Muscle of back (tissue), 11 donors: ENCODE measurements around the gene FNDC5. TPM values are rescaled to one million over a fixed set of nuclear protein-coding genes. Genes with fewer than 3 reads are reported as not detected.

ENCODE experiments used
- DNase-seq, 3 donors: peaks; one replicate each; pipeline versions ENCODE4 v3.0.0 to v3.0.0-alpha.2; 2013
- polyA plus RNA-seq, 10 donors: library from polyadenylated mRNA; unstranded; fragments of 120-200 nt; gene quantifications; one replicate each; pipeline ENCODE4 v1.2.1, GENCODE V29; 2013; ENCODE audit not compliant: insufficient read length in 10 of 10

Gene FNDC5
- polyA plus RNA-seq, 10 donors = 161 to 210 (median 176) TPM

DNA sequence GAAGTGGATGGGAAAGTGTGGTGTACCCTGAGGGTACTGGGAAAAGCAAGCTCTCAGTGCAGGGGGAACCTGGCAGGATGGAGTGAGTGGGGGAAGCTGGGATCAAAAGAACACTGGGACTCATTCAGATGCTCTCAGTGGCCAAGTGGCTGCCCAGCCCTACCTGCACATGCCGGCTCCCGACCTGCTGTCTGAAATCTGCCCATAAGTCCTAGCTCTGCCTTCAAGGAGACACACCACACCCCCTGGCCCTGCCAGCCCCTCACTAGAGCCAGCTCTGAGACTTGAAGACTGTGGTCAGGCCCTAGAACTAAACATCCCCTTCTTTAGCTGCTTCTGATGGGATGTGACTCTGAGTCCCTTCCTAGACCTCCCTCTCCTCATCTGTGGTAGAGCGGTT is 28.2 kb upstream of the FNDC5 start:
- DNase-seq = no peak

- DNase-seq = no peak
These were observed 27.3 kb upstream of the FNDC5 start for GRCh38 chr1:32898056-32898455.

GRCh38 chr1:32897082-32898049 is 26.7 kb upstream of the FNDC5 start:
- DNase-seq = no peak

GRCh38 chr1:32896451-32896850 is 25.7 kb upstream of the FNDC5 start:
- no peak for DNase-seq

- no peak for DNase-seq
These were observed 24.9 kb upstream of the FNDC5 start for GRCh38 chr1:32895325-32896215.

GRCh38 chr1:32894681-32895080 is 24.0 kb upstream of the FNDC5 start:
- DNase-seq = no peak

DNA sequence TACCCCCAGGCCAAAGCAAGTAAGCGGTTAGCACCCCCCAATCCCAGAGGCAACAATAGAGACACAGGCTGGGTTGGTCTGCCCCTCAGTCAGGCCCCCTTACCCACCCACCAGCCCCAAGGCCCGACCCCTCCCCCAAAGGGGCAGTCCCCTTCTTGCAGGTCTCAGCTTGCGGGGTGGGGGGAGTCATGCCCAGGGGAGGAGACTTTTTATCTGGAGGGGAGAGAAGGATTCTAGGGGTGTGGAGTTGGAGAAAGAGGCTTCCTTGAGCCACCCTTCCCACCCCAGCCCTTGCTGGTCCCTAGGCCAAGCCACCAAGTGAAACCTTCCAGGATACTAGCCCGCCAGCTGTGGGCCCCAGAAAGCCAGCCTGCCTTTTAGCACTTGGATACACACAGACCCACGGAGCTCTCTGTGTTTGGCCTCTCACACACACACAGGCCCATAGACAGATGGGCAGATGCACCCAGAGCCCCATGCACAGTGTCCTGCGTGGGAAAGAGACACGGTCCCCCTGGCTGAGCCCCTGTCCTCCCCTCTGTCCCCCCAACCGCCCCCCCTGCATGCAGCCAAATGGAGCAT is 23.4 kb upstream of the FNDC5 start:
- DNase-seq = no peak

DNA sequence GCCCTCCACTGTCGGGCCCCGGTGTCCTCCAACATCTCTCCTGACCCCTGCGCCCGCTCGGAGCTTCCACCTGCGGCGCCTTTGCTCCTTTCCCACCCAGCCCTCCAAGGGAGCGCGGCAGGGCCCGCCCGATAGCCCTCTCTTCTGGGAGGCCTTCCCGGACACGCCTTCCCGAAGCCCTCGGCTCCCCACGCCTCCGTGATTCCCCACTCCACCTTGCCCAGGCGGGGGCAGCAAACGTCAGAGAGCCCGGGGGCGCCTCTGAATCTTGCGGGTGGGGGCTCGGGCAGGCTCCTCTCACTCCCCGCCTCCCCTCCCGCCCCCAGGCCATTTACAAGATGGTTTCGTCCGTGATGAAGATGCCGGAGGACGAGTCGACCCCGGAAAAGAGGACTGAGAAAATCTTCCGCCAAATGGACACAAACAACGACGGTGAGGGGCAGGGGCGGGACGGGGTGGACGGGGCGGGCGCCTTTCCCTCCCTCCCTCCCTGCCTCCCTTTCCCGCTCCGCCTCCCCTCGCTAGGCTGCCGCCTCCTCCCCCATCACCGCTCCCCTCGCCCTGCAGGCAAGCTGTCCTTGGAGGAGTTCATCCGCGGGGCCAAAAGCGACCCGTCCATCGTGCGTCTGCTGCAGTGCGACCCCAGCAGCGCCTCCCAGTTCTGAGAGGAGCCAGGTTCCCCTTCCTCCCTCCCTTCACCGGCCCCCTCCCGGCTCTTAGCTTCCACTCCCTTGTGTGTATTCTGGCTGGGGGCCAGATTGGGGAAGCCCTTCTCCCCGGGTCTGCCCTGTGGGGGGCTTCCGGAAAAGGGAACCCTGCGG is 22.7 kb upstream of the FNDC5 start:
- DNase-seq = peak in 2 of 3 donors; percentile 64 to 84

DNA sequence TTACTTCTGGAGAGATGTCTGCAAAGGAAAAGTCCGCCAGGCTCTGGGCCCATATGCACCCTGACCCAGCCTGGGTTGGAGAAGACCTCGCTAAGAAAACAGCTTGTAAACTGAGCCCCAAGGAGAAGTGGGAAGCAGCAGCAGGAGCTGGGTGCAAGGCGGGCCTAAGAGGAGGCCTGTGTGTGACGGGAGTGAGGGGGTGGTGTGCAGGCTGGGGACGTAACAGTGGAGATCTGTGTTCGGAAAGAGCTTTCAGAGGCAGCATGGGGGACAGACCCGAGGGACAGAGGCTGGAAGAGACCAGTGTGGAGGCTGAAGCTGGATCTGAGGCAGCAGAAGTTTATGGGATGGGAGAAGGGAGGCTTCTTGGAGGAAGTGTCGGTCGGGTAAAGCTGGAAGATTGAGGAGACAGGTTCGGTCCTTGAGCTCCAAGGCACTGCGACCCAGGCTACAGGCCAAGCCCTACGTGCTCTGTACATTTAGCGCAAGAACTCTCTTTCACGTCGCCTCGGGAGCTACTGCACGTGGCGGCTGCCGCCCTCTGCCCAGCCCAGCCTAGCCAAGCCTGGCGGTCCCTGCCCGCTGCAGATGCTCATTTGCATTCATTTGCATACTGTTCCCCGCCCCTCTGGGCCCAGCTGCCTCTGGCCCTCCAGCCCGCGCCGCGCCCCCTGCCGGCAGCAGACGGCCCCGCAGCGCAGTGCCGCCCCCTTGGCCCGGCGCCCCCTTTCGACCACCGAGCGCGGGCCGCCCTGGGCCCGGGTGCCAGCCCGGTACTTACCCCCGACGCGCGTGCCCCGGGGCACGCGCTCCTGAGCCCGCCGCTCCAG is 21.9 kb upstream of the FNDC5 start:
- DNase-seq = peak in 1 of 3 donors; percentile 65

DNA sequence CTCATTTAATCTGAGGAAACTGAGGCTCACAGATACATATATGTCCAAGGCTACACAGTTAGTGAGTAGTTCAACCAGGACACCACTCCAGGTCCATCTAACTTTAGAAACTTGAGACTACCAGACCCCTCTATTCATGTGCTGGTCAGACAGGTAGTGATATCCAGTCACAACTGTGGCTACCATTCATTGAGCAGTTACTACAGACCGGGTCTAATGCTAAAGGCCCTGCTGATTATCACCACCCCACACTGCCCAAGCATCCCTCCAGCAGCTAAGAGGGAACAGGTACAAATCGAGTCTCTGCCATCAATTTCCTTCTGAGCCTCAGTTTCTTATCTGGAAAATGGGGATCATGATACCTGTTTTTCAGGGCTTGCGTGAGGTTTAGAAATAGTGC is 20.9 kb upstream of the FNDC5 start:
- DNase-seq = no peak

DNA sequence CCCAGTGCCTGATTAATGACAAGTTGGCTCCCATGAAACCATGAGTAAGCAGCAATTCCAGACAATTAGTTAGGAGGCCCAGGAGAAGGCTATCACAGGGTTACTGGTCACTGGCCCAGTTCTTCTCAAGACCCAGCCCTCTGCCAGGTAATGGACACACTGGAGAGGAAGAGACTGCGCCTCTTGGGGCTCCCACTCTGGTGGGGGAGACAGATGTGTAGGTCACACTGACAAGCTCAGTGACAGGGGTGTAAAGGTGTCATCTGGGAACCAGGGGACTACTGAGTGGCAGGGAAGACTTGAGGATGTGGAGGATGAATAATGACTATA is 20.5 kb upstream of the FNDC5 start:
- no peak for DNase-seq

GRCh38 chr1:32890516-32891240 is 20.0 kb upstream of the FNDC5 start:
- no peak for DNase-seq

- no peak for DNase-seq
These were observed 19.1 kb upstream of the FNDC5 start for GRCh38 chr1:32889731-32890278.

GRCh38 chr1:32888677-32889420 is 18.1 kb upstream of the FNDC5 start:
- no peak for DNase-seq

DNA sequence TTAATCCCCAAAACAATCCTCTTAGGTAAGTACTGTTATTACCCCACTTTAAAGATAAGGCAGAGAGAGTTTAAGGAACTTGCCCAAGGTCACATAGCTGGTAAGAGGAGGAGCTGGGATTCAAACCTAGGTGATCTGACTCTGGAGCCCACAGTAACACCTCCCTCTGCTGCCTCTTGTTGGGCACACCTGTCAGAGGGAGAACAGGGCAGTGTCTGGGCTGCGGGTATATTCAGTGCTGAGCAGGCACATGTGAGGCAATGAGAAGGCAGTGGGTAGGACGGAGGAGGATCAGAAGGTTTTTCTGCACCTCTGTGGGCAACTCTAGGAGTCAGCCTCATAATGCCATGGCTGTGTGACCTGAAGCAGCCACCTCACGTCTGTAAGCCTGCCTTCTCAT is 17.4 kb upstream of the FNDC5 start:
- no peak for DNase-seq

DNA sequence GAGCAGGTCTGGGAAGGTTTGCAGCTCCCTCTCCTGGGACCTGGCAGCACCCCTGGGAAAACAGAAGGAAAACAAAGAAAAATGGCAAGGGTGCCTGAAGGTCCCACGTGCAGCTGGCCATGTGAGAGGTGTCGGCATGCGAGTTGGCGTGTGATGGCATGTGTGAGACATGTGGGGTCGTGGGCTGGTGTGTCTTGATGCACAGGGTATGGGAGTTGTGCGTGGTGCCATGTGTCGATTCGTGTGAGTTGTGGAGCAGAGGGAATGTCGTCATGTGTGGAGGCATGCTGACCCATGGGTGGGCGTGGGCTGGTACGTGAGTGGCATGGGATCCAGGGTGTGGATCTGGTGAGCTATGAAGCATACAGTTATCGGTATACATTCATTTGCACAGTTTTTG is 16.9 kb upstream of the FNDC5 start:
- DNase-seq = no peak

- no peak for DNase-seq
These were observed 16.2 kb upstream of the FNDC5 start for GRCh38 chr1:32886828-32887414.
